Measurements from ENCODE around the gene TNFSF18. TPM values are rescaled to one million over a fixed set of nuclear protein-coding genes. Genes with fewer than 3 reads are reported as not detected.

Gene TNFSF18
- total and polyA plus RNA-seq, 2 donors from 2014 or later, result not detected

GRCh38 chr1:173058556-173058955 lies 7.8 kb upstream of the TNFSF18 start:
- Histone ChIP-seq H3K9ac (ENCODE audit: low read length in 3 of 3) (no peak overlapping the region), H3K4me1 (ENCODE audit: control insufficient read depth in 2 of 3, insufficient read depth in 2 of 3, low read depth in 1 of 3, low read length in 3 of 3) (no peaks in the 10 kb centered on the region), H3K36me3 (ENCODE audit: control insufficient read depth in 2 of 3, insufficient read depth in 3 of 3, low read length in 3 of 3) (no peaks in the 10 kb centered on the region), H3K4me3 (ENCODE audit: low read length in 3 of 3) (no peak overlapping the region), H3K9me3 (ENCODE audit: control insufficient read depth in 2 of 3, insufficient read depth in 1 of 3, low read length in 3 of 3) (no peaks in the 10 kb centered on the region), H3K27me3 (ENCODE audit: control insufficient read depth, insufficient read depth, low read length) (no peaks in the 10 kb centered on the region), H3K27ac (ENCODE audit: low read depth in 2 of 2, low read length in 2 of 2) (no peak overlapping the region)
- FAIRE-seq (no peak), DNase-seq (peak in 1 of 5 donors; percentile 6)
- TF ChIP-seq CTCF (IDR thresholded peaks at IDR 0.05; ENCODE audit: borderline replicate concordance, extremely low read depth, insufficient read depth), result no peak
- intact Hi-C loops (cut with DNase I), result no loop called here

DNA sequence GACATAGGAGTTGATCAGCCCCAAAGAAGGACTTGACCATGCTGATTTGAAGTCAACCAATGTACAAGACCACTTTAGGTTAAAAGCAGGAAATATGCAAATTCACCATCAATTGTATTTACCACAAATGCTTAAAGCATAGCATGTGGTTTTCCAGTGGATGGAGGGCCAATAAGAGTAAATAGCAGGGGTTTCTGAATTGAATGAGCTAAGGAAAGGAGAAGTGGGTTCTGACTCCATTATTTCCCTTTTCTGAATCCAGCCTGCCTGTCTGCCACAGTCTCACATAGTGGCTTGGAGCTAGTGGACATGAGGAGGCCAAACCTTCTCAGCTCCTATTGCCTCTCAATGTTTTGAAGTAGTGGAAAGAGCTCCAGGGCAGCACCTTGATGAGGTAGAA lies 7.2 kb upstream of the TNFSF18 start:
- H3K36me3 ChIP-seq (ENCODE audit: control insufficient read depth in 2 of 3, insufficient read depth in 3 of 3, low read length in 3 of 3), result no peaks in the 10 kb centered on the region
- H3K4me3 ChIP-seq (ENCODE audit: low read length in 3 of 3), result no peak overlapping the region
- DNase-seq, result no peak
- no peak for FAIRE-seq
- H3K27ac ChIP-seq (ENCODE audit: low read depth in 2 of 2, low read length in 2 of 2), result no peak overlapping the region
- no peak overlapping the region for H3K9ac ChIP-seq (ENCODE audit: low read length in 3 of 3)
- H3K9me3 ChIP-seq (ENCODE audit: control insufficient read depth in 2 of 3, insufficient read depth in 1 of 3, low read length in 3 of 3), result no peaks in the 10 kb centered on the region
- H3K27me3 ChIP-seq (ENCODE audit: control insufficient read depth, insufficient read depth, low read length), result no peaks in the 10 kb centered on the region
- intact Hi-C loops (cut with DNase I), result no loop called here
- TF ChIP-seq CTCF (IDR thresholded peaks at IDR 0.05; ENCODE audit: borderline replicate concordance, extremely low read depth, insufficient read depth), result no peak
- H3K4me1 ChIP-seq (ENCODE audit: control insufficient read depth in 2 of 3, insufficient read depth in 2 of 3, low read depth in 1 of 3, low read length in 3 of 3), result no peaks in the 10 kb centered on the region

DNA sequence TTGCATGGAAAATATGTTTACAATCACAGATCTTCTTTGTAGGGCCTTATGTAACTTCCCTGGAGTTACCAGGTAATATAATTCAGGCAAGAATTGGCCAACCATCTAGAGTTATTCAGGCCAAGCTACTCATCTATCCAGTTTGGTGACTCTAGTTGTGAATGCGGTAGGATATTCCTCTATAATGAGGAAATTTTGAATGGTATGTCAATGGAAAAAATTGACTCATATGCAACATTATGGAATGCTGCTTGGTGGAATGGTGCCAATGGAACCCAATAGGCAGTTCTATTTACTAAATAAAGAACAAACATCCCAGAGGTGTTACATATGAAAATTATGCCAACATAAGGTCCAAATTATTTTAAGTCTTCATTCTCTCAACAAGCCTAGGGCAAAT lies 5.6 kb upstream of the TNFSF18 start:
- no peak for TF ChIP-seq CTCF (IDR thresholded peaks at IDR 0.05; ENCODE audit: borderline replicate concordance, extremely low read depth, insufficient read depth)
- Histone ChIP-seq H3K4me1 (ENCODE audit: control insufficient read depth in 2 of 3, insufficient read depth in 2 of 3, low read depth in 1 of 3, low read length in 3 of 3) (no peaks in the 10 kb centered on the region), H3K9ac (ENCODE audit: low read length in 3 of 3) (no peak overlapping the region), H3K36me3 (ENCODE audit: control insufficient read depth in 2 of 3, insufficient read depth in 3 of 3, low read length in 3 of 3) (no peaks in the 10 kb centered on the region), H3K27me3 (ENCODE audit: control insufficient read depth, insufficient read depth, low read length) (no peaks in the 10 kb centered on the region), H3K27ac (ENCODE audit: low read depth in 2 of 2, low read length in 2 of 2) (no peak overlapping the region), H3K9me3 (ENCODE audit: control insufficient read depth in 2 of 3, insufficient read depth in 1 of 3, low read length in 3 of 3) (no peaks in the 10 kb centered on the region), H3K4me3 (ENCODE audit: low read length in 3 of 3) (no peak overlapping the region)
- FAIRE-seq, result no peak
- DNase-seq, result no peak
- intact Hi-C loops (cut with DNase I), result no loop called here

DNA sequence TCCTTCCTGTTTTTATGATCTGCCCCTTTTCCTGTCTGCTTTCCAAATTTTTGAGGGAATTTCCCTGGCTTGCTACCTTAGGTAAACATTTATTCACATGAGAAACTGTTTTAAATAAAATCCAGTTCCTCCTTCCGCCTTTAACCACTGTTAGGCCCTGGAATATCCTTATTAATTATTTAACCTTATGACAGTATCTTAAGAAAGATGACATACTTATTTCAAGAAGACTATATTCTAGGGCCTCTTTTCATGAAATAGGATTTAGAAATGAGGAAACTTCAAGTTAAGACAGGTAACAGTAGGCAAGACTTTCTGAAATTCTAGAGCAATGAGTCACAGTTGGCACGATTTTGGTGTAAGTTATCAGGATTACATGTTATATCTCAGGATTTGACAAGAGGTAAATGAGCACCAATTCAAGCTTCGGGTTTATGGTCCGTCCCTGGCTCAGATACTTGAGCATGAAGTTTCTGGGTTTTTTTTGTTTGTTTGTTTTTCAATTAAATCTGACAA lies 2.0 kb upstream of the TNFSF18 start:
- no peaks in the 10 kb centered on the region for H3K9me3 ChIP-seq (ENCODE audit: control insufficient read depth in 2 of 3, insufficient read depth in 1 of 3, low read length in 3 of 3)
- intact Hi-C loops (cut with DNase I), result no loop called here
- no peak for TF ChIP-seq CTCF (IDR thresholded peaks at IDR 0.05; ENCODE audit: borderline replicate concordance, extremely low read depth, insufficient read depth)
- no peaks in the 10 kb centered on the region for H3K27me3 ChIP-seq (ENCODE audit: control insufficient read depth, insufficient read depth, low read length)
- FAIRE-seq, result no peak
- peak in 1 of 5 donors; percentile 10 for DNase-seq
- H3K9ac ChIP-seq (ENCODE audit: low read length in 3 of 3), result no peak overlapping the region
- H3K4me1 ChIP-seq (ENCODE audit: control insufficient read depth in 2 of 3, insufficient read depth in 2 of 3, low read depth in 1 of 3, low read length in 3 of 3), result no peaks in the 10 kb centered on the region
- H3K27ac ChIP-seq (ENCODE audit: low read depth in 2 of 2, low read length in 2 of 2), result no peak overlapping the region
- no peaks in the 10 kb centered on the region for H3K36me3 ChIP-seq (ENCODE audit: control insufficient read depth in 2 of 3, insufficient read depth in 3 of 3, low read length in 3 of 3)
- no peak overlapping the region for H3K4me3 ChIP-seq (ENCODE audit: low read length in 3 of 3)
